Activated naive CD8-positive, alpha-beta T cell treated with anti-CD3 and anti-CD28 coated beads, Interleukin-2, amount 10 ng/mL, durations not matched to agents 7 days and 5 days (primary cell): Measurements from ENCODE around the gene MYH7. TPM values are rescaled to one million over a fixed set of nuclear protein-coding genes. Genes with fewer than 3 reads are reported as not detected.

Experiments
- ATAC-seq: fragments of 150-1000 bp; cut with Tn5 transposase; one replicate; pipeline ENCODE4 v1.10.0; 2021; ENCODE audit warnings: low read depth, moderate library complexity
- POLR2A ChIA-PET: fragments of 350-600 bp; sonication (Branson Sonifier 250); formaldehyde crosslinking; loops from one replicate; lab custom pipeline; 2021; ENCODE audit warnings: antibody characterized with exemption; lab: Charles Lee
- DNase-seq: peaks from one replicate; pipeline ENCODE4 v3.0.0; 2021
- H3K27ac Mint-ChIP-seq: one replicate; pipeline ENCODE4 v1.8.0; 2022; ENCODE audit warnings: mild to moderate bottlenecking, mixed read lengths
- H3K27me3 Mint-ChIP-seq: one replicate; pipeline ENCODE4 v1.8.0; 2022; ENCODE audit warnings: mild to moderate bottlenecking, moderate library complexity, mixed read lengths
- H3K36me3 Mint-ChIP-seq: one replicate; pipeline ENCODE4 v1.8.0; 2021; ENCODE audit warnings: mild to moderate bottlenecking, mixed read lengths
- H3K4me1 Mint-ChIP-seq: one replicate; pipeline ENCODE4 v1.8.0; 2021; ENCODE audit warnings: mixed read lengths
- H3K4me3 Mint-ChIP-seq: one replicate; pipeline ENCODE4 v1.8.0; 2022; ENCODE audit warnings: mild to moderate bottlenecking, moderate library complexity, mixed read lengths
- H3K9me3 Mint-ChIP-seq: one replicate; pipeline ENCODE4 v1.8.0; 2021; ENCODE audit warnings: mixed read lengths
- total RNA-seq, 2 experiments: library from RNA; stranded (reverse); gene quantifications; one replicate each; pipeline ENCODE4 v1.2.3, GENCODE V29; 2021

MYH7 gene
- total RNA-seq, result not detected

DNA sequence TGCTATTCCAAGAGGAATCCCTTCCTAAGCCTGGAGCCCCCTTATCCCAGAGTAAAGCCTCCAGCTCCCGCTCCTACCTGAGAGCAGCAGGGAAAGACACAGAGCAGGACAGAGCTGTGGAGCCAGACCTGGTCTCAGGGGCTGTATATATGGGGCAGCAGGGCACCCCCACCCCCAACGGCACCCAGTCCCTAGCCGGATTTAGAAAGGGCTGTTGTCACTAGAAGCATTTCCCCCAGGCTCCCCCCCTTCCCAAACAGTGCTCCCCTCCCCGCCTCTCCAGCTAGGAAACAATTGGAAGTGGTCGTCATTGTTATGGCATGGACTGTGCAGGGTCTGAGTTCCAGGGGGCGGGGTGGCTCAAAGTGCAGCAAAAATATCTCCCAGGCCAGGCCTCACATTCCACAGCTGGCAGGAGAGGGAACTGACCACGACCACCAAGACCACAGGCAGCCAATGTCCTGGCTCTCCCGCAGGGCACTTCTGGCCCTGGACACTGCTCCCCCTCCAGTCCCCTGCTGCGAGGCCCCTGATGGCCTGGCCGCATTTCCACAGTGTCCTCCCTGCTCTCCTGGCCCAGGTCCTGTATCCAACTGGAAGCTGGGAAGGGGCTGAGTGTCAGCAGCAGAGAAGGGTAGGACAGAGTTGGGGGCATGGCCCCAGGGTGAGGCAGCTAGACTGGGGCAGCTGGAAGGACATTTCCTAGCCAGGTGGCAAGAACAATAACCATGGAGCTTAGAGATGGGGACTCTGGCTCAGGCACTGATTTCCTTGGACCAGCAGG is at the start of gene MYH7:
TSS of gene MYH7 (minus strand) at position 118 of the 784 bp plus-strand sequence. CDS start 1,928 bp downstream, outside the sequence.
- ATAC-seq, result no peak
- Mint-ChIP-seq H3K27me3 (peaks cover 4% of the 10 kb centered on the region), H3K4me3 (no peak within 1 kb of the TSS), H3K27ac (no peak within 1 kb of the TSS), H3K9me3 (no peaks in the 10 kb centered on the region), H3K36me3 (no peaks in the 10 kb centered on the region), H3K4me1 (peaks cover 3% of the 10 kb centered on the region)
- POLR2A ChIA-PET, result no interaction called here
- peak; percentile 7 for DNase-seq

DNA sequence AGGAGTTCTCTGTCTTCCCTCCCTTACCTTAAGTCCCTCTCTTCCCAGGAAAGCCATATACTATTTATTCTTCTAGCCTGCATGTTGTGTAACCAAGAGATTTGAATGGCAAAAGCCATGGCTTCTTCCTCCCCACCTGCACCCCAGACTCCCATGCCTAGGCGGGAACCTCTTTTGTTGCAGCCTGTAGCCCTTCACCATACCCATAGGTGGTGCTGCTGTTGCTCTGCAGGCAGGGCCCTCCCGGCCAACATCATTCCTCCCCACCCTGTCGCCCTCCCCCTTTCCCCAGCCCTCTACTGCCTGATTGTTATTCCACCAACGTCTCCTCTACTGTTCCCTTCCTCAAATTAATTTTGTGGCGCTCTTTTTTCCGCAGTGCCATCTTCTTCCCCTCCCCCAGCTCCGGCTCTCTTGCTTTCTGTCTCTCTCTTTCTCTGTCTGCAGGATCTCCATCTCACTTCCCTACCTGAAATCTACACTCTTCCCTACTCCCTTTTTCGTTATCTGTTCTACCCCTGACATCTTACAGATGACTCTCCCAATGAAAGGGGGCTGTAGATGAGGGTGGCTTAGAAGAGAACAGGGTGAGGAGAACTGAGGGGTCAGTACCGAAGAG is 47.9 kb upstream of the MYH7 start:
- no peak for DNase-seq
- peak; percentile 72 for ATAC-seq
- Mint-ChIP-seq H3K4me1 (peaks cover 10% of the 10 kb centered on the region), H3K27ac (no peak overlapping the region), H3K9me3 (no peaks in the 10 kb centered on the region), H3K27me3 (no peaks in the 10 kb centered on the region), H3K36me3 (peaks cover 1% of the 10 kb centered on the region), H3K4me3 (no peak overlapping the region)
- POLR2A ChIA-PET, result no interaction called here

DNA sequence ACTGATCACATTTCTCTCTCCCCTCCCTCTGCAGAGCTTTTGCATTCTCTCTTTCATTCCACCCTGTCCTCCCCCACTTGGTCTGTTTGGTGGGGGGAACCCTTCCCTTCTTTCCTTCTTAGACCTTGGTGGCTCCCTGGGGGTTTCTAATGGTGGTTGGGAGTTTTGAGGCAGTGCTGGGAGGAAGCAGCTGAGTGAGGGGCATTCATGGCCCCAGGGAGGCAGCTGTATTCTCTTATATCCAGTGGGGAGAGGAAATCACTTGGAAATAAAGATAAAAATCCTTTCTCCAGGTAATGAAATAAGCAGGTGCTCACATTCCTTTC is 47.3 kb upstream of the MYH7 start:
- Mint-ChIP-seq H3K36me3 (peaks cover 3% of the 10 kb centered on the region), H3K27ac (no peak overlapping the region), H3K27me3 (no peaks in the 10 kb centered on the region), H3K9me3 (no peaks in the 10 kb centered on the region), H3K4me1 (peaks cover 11% of the 10 kb centered on the region), H3K4me3 (no peak overlapping the region)
- POLR2A ChIA-PET, result no interaction called here
- ATAC-seq, result no peak
- no peak for DNase-seq

DNA sequence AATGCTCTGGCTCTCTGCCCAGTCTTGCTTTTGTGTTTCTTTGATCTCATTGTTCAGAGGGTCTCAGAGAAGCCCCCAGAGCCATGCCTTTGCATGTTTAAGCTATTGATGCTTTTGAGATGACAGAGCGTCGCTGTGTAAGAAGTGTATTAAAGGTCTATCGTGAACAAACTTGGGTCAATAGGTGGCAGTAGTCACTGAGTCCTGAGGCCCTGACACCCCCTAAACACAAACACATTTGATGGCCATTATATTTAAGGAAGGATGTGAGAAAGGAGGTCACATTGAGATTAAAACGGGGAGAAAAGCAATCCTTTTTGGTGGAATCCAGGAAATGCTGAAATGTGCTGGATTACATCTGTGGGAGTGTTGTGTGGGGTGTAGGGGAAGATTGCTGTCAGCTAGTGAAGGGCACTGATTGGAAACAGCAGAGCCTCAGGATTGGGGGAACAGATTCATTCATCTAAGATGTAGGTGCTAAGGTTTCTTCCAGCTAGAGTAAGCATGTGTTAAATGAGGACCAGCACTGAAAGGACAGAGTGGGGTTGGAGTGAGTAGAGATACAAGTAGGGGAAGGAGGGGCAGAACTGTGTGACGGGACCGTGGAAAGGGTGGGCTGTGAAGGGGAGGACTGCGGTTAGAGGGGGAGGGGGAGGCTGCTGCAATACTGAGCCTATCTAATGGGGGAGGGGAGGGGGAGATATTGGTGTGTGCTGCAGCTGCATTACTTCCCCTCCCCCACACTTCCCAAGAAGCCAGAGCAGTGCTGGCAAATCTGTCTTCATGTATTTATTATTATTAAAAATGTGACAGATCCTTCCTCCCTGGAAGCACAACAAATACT is 46.7 kb upstream of the MYH7 start:
- POLR2A ChIA-PET, result no interaction called here
- H3K27ac Mint-ChIP-seq, result no peak overlapping the region
- H3K36me3 Mint-ChIP-seq, result peaks cover 5% of the 10 kb centered on the region
- ATAC-seq (no peak), DNase-seq (no peak)
- no peaks in the 10 kb centered on the region for H3K27me3 Mint-ChIP-seq
- H3K9me3 Mint-ChIP-seq, result no peaks in the 10 kb centered on the region
- no peak overlapping the region for H3K4me3 Mint-ChIP-seq
- peaks cover 12% of the 10 kb centered on the region for H3K4me1 Mint-ChIP-seq

DNA sequence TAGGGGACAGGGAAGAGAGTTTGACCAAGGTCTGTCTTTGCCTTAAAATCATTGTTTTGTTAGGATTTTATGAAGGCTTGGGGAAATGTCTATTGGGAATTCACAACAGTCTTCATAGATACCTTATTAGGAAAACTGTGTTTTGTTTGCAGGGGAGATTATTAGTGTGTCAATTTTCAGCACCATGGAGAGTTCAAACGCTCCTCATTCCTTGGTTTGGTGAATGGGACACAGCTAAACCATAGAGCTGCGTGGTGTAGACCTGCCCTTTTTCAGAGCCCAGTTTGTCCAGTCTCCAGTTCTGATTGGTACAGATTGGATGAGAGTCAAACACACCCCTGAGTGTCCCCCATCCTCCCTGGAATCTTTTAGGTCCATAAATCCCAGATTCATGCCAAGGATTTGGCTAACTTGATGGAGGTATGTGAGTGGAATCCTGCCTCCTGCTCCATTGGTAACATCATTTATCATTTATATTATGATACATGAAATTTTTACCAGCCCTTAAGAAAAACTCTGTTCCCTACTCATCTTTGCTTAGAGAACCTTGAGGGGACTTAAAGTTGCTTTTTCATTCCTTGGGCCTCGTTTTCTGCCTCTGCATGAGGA is 46.0 kb upstream of the MYH7 start:
- POLR2A ChIA-PET, result no interaction called here
- Mint-ChIP-seq H3K36me3 (peaks cover 8% of the 10 kb centered on the region), H3K4me3 (no peak overlapping the region), H3K27ac (no peak overlapping the region), H3K4me1 (peaks cover 12% of the 10 kb centered on the region), H3K9me3 (no peaks in the 10 kb centered on the region), H3K27me3 (no peaks in the 10 kb centered on the region)
- ATAC-seq, result no peak
- no peak for DNase-seq

DNA sequence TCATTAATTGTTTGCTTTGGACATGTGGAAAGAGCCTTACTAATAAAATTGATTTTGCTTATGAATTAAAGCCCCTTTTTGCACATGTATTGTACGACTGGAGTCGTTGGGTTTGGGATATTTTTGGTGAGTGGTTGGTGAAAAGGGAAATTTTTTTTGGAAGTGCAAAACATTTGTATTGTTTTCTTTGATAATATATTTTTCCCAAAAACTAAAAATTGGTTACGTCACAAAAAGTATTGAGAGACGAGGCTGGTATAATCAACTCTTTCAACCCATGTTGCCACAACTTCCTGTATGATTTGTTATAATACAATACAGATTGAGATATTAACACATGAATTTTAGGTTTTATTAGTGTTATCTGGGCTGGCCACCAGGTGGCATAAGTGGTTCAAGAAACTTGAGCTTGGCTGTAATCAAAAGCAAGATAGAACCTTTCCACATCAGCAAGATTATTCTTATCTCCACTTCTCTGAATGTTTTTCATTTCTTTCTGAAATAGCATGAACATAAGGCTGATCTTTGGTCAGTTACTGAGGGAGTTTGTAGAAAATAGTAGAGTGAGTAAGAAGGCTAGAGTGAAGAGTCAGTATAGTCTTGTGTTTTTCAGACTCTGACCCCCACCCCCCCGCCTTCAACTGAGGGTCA is 42.8 kb upstream of the MYH7 start:
- Mint-ChIP-seq H3K4me3 (no peak overlapping the region), H3K9me3 (no peaks in the 10 kb centered on the region), H3K27me3 (no peaks in the 10 kb centered on the region), H3K27ac (no peak overlapping the region), H3K4me1 (peaks cover 3% of the 10 kb centered on the region), H3K36me3 (peaks cover 14% of the 10 kb centered on the region)
- ATAC-seq, result peak; percentile 60
- POLR2A ChIA-PET, result interaction anchor here (0.6 to 2.1 kb wide), 7 partner anchors 9 to 85 kb away, joined by 3 to 11 read pairs (median 7); partner anchors contain the start of genes NGDN and THTPA
- peak; percentile 53 for DNase-seq

DNA sequence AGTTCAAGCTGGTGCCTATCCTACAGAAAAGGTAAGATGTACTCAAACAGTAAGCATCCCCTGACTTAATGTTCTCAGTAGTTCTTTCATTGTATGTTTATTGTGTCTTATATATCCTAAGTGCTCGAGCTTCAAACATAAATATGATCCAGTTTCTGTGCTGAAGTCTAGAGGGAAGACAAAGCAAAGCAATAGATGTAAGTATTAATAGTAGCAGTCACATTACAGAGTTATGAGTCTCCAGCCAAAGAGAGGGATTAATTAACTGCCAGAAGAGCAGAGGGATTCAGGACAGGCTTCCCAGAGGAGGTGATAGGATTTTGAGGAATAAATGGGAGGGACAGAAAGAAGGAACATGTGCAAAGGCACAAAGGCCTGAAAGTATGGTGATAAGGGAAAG is 35.5 kb upstream of the MYH7 start:
- peaks cover 12% of the 10 kb centered on the region for H3K36me3 Mint-ChIP-seq
- no peak overlapping the region for H3K4me3 Mint-ChIP-seq
- no peaks in the 10 kb centered on the region for H3K9me3 Mint-ChIP-seq
- ATAC-seq, result no peak
- POLR2A ChIA-PET, result interaction anchor here (0.7 kb wide), 1 partner anchor 351 kb away, joined by 3 read pairs; no protein-coding TSS in a partner anchor
- H3K27ac Mint-ChIP-seq, result peak overlapping the region; percentile 38
- peaks cover 7% of the 10 kb centered on the region for H3K4me1 Mint-ChIP-seq
- DNase-seq, result no peak
- no peaks in the 10 kb centered on the region for H3K27me3 Mint-ChIP-seq

DNA sequence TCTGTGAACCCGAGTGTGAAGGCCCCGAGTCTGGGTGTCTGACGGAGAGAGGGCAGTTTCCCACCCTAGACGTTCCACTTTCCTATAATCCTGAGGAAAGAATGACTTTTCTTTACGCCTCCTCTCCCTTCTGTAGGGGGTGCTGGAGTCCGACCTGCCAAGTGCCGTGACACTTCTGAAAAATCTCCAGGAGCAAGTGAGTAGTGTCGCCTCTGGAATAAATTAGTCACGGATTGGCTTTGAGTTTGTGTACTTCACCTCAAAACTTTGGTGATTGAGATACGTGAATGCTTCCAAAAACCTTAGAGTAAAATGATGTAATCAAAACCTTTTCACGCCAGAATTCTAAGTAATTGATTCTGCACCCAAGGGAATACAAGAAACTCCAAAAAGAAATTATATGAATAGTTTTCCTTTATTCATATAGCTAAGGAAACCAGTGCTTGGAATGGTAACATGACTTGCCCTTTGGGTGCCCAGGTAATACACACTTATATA is 34.5 kb upstream of the MYH7 start:
- ATAC-seq (peak; percentile 7), DNase-seq (no peak)
- Mint-ChIP-seq H3K27me3 (no peaks in the 10 kb centered on the region), H3K36me3 (peaks cover 11% of the 10 kb centered on the region), H3K9me3 (no peaks in the 10 kb centered on the region), H3K27ac (no peak overlapping the region), H3K4me3 (no peak overlapping the region), H3K4me1 (peaks cover 7% of the 10 kb centered on the region)
- POLR2A ChIA-PET, result interaction anchor here (1.0 kb wide), 2 partner anchors 8 to 148 kb away, joined by 3 to 4 read pairs; no protein-coding TSS in a partner anchor

DNA sequence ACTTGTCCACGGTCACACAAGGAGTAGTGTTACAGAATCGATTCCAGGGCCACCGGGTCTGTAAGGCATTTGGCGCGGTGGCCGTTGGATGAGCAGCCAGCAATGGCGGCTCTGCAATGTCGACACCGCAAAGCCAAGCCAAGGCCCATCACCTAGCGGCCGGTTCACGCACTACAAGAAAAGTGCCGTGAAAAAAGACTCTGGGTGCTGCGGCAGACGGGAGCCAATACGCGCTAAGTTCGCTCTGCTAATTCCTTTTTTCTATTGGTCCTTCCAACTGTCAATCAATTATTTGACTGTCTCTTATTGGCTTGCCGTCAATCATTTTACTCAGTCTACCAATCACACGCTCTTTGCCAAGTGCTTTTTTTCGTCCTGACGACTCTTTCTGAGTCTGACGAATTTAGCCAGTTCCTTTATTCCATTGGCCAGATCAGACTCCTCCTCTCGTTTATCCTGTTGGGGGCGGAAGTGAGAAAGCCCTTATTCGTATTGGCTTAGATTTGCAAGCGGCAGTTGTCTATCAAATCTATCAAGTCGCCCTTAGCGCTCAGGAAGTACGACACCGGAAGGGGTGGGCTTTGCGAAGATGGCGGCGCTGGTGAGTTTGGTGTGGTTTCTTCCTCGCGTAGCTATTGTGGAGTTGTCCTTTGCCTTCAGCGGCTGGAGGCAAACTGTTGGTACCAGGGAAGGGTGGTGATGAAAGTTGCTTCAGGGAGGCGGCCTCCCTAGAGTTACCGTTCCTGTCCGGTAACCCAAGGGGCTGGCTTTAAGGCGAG is 33.9 kb upstream of the MYH7 start, which contains the start of gene NGDN:
TSS of gene NGDN (plus strand) at position 577 of the 779 bp plus-strand sequence. CDS start at position 590, 13 bp downstream.
- no peak within 1 kb of the TSS for H3K4me3 Mint-ChIP-seq
- POLR2A ChIA-PET, result interaction anchor here (0.6 to 1.2 kb wide), 4 partner anchors 9 to 148 kb away, joined by 3 to 5 read pairs (median 4); partner anchors contain the start of genes AP1G2 and PABPN1
- no peaks in the 10 kb centered on the region for H3K9me3 Mint-ChIP-seq

DNA sequence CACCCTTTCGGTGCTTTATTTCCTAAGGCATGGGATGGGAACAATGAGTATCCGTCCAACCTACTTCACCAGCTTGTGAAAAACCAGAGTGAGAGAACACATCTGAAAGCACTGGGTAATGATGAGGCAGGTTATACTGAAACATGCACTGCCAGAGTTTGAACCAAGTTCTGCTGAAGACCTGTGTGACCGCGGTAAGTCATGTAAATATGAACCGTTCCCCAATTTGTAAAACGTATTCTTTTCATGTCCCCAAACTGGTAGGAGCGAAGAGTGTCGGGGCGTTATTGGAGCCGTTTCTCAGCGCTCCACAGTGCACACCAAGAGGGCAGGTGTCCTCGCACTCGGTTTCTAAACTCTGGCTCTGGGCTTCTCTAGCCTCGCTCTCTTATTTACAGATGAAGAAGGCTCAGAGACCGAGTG is 33.3 kb upstream of the MYH7 start:
- POLR2A ChIA-PET, result interaction anchor here (1.2 kb wide), 1 partner anchor 148 kb away, joined by 5 read pairs; the partner anchor contains the start of gene PABPN1
- Mint-ChIP-seq H3K4me1 (peaks cover 7% of the 10 kb centered on the region), H3K27ac (no peak overlapping the region), H3K4me3 (no peak overlapping the region), H3K9me3 (no peaks in the 10 kb centered on the region), H3K36me3 (peaks cover 9% of the 10 kb centered on the region), H3K27me3 (no peaks in the 10 kb centered on the region)
- ATAC-seq (peak; percentile 1), DNase-seq (no peak)

More for the DNA sequence above, 33.9 kb upstream of the MYH7 start, which contains the start of gene NGDN:
- Mint-ChIP-seq H3K27me3 (no peaks in the 10 kb centered on the region), H3K36me3 (peaks cover 9% of the 10 kb centered on the region), H3K4me1 (peaks cover 7% of the 10 kb centered on the region), H3K27ac (no peak within 1 kb of the TSS)
- DNase-seq (peak; percentile 90), ATAC-seq (peak; percentile 96)

DNA sequence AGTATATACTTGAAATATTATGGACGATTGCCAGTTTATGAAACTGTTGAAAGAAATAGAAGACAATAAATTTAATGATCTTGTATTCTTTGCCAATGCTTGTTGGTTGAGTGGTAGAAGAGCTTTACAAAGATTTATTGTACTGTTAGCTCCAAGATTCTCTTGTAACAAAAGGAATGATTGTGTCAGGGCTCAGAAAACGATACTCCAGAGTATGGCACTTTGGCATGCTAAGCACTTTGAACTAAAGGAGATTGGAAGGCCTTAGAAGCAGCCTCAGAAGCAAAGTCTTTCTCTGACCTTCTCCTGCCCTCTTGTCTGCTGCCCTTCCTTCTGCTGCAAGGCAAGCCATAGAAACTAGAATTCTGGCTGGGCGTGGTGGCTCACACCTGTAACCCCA is 29.8 kb upstream of the MYH7 start:
- no peaks in the 10 kb centered on the region for H3K9me3 Mint-ChIP-seq
- DNase-seq (no peak), ATAC-seq (no peak)
- H3K36me3 Mint-ChIP-seq, result no peaks in the 10 kb centered on the region
- H3K4me3 Mint-ChIP-seq, result no peak overlapping the region
- POLR2A ChIA-PET, result no interaction called here
- peaks cover 2% of the 10 kb centered on the region for H3K27me3 Mint-ChIP-seq
- H3K27ac Mint-ChIP-seq, result no peak overlapping the region
- no peaks in the 10 kb centered on the region for H3K4me1 Mint-ChIP-seq

DNA sequence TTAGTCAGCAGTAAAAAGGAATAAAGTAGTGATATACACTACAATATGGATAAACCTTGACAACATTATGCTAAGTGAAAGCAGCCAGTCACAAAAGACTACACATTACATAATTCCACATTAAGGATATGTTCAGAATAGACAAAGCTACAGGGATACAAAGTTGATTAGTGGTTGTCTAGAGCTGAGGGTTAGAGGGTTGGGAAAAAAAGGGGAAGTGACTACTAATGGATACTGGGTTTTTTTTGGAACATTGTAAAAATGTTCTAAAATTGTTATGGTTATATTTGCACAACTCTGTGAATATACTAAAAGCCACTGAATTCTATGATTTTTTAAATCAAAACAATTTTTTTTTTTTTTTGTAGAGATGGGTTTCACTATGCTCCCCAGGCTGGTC is 29.2 kb upstream of the MYH7 start:
- POLR2A ChIA-PET, result no interaction called here
- DNase-seq, result no peak
- Mint-ChIP-seq H3K36me3 (no peaks in the 10 kb centered on the region), H3K27ac (no peak overlapping the region), H3K4me1 (no peaks in the 10 kb centered on the region), H3K27me3 (peaks cover 6% of the 10 kb centered on the region), H3K4me3 (no peak overlapping the region), H3K9me3 (no peaks in the 10 kb centered on the region)
- no peak for ATAC-seq
